ELR (cell line): ENCODE measurements around the gene COMMD7.
"Not testable (repeated sequence)": the region's sequence is repeated elsewhere in the genome, so short reads cannot be mapped to it uniquely, and the experiment has no call there.

Experiments
- DNase-seq: peaks from one replicate; pipeline ENCODE4 v3.0.0-alpha.2; 2015; ENCODE audit warnings: low read depth

Gene COMMD7

GRCh38 chr20:32728435-32728834, 14.8 kb downstream of the COMMD7 start:
- DNase-seq: not testable (repeated sequence)

GRCh38 chr20:32727683-32728082, 15.6 kb downstream of the COMMD7 start:
- DNase-seq: peak; percentile 86

- DNase-seq: no peak
These were observed 24.4 kb downstream of the COMMD7 start for GRCh38 chr20:32718749-32719348.

GRCh38 chr20:32711346-32711745, 31.9 kb downstream of the COMMD7 start:
- no peak for DNase-seq

- no peak for DNase-seq
These were observed 33.6 kb downstream of the COMMD7 start for GRCh38 chr20:32709632-32710121.

GRCh38 chr20:32709029-32709631, 34.1 kb downstream of the COMMD7 start:
- not testable (repeated sequence) for DNase-seq

- peak; percentile 87 for DNase-seq
These were observed 35.3 kb downstream of the COMMD7 start for GRCh38 chr20:32707691-32708581.

- no peak for DNase-seq
These were observed 36.8 kb downstream of the COMMD7 start for GRCh38 chr20:32706486-32706885.

- DNase-seq: no peak
These were observed 40.4 kb downstream of the COMMD7 start for GRCh38 chr20:32702706-32703425.

GRCh38 chr20:32697608-32698007, 45.7 kb downstream of the COMMD7 start:
- DNase-seq: no peak

GRCh38 chr20:32695089-32695488, 48.2 kb downstream of the COMMD7 start:
- no peak for DNase-seq

- not testable (repeated sequence) for DNase-seq
These were observed 54.3 kb downstream of the COMMD7 start for GRCh38 chr20:32688966-32689365.

- DNase-seq: no peak
These were observed 56.1 kb downstream of the COMMD7 start for GRCh38 chr20:32687180-32687532.

GRCh38 chr20:32686530-32687179, 56.6 kb downstream of the COMMD7 start:
- no peak for DNase-seq

GRCh38 chr20:32685541-32686529, 57.4 kb downstream of the COMMD7 start:
- peak; percentile 87 for DNase-seq

GRCh38 chr20:32682508-32682987, 60.7 kb downstream of the COMMD7 start:
- DNase-seq: no peak

GRCh38 chr20:32681175-32682084, 61.8 kb downstream of the COMMD7 start:
- DNase-seq: peak; percentile 47

GRCh38 chr20:32680544-32681174, 62.6 kb downstream of the COMMD7 start:
- no peak for DNase-seq

- no peak for DNase-seq
These were observed 64.3 kb downstream of the COMMD7 start for GRCh38 chr20:32678948-32679347.
